HG03565 (cell line): Measurements from ENCODE around the gene C1orf198.

Experiments used
- ATAC-seq: cut with Tn5 transposase; IDR thresholded peaks from one replicate; pipeline ENCODE4 v1.9.1; 2021; ENCODE audit warnings: mild to moderate bottlenecking, moderate library complexity; ENCODE audit not compliant: unreplicated experiment

C1orf198 gene

GRCh38 chr1:230814949-230815692, 53.2 kb downstream of the C1orf198 start:
- ATAC-seq = no peak

GRCh38 chr1:230812568-230812967, 55.8 kb downstream of the C1orf198 start:
- no peak for ATAC-seq

GRCh38 chr1:230809256-230809990, 58.9 kb downstream of the C1orf198 start:
- no peak for ATAC-seq

- ATAC-seq = no peak
Measured at GRCh38 chr1:230808281-230808872, 59.9 kb downstream of the C1orf198 start.

- ATAC-seq = no peak
Measured at GRCh38 chr1:230807561-230808280, 60.6 kb downstream of the C1orf198 start.

- ATAC-seq = no peak
Measured at GRCh38 chr1:230807029-230807428, 61.3 kb downstream of the C1orf198 start.

- ATAC-seq = no peak
Measured at GRCh38 chr1:230806552-230806951, 61.8 kb downstream of the C1orf198 start.

- no peak for ATAC-seq
Measured at GRCh38 chr1:230804396-230804795, 63.9 kb downstream of the C1orf198 start.

- ATAC-seq = no peak
Measured at GRCh38 chr1:230800891-230801840, 67.2 kb downstream of the C1orf198 start.

- ATAC-seq = no peak
Measured at GRCh38 chr1:230798491-230798890, 69.8 kb downstream of the C1orf198 start.

- ATAC-seq = no peak
Measured at GRCh38 chr1:230797942-230798365, 70.4 kb downstream of the C1orf198 start.

GRCh38 chr1:230797376-230797920, 70.9 kb downstream of the C1orf198 start:
- ATAC-seq = no peak

- no peak for ATAC-seq
Measured at GRCh38 chr1:230796626-230797025, 71.7 kb downstream of the C1orf198 start.

GRCh38 chr1:230794871-230795605, 73.3 kb downstream of the C1orf198 start:
- ATAC-seq = no peak

GRCh38 chr1:230794431-230794830, 73.9 kb downstream of the C1orf198 start:
- no peak for ATAC-seq

- ATAC-seq = no peak
Measured at GRCh38 chr1:230793463-230793745, 74.9 kb downstream of the C1orf198 start.

- ATAC-seq = no peak
Measured at GRCh38 chr1:230792691-230793462, 75.4 kb downstream of the C1orf198 start.

- no peak for ATAC-seq
Measured at GRCh38 chr1:230791986-230792564, 76.2 kb downstream of the C1orf198 start.
